SK-N-SH (cell line): ENCODE data around the gene ITGA5. TPM values are rescaled to one million over a fixed set of nuclear protein-coding genes. Genes with fewer than 3 reads are reported as not detected.
A peak's percentile ranks its signal among the peaks of the same experiment; 100 is the strongest.

Experiments
- CTCF ChIA-PET: fragments of 300-600, 350-600 bp; formaldehyde crosslinking; extraction: SDS; loops from one replicate; lab custom pipeline; 2021; lab: Yijun Ruan, JAX
- POLR2A ChIA-PET: fragments of 350-600 bp; sonication (Branson Sonifier 250); formaldehyde crosslinking; extraction: SDS; loops from one replicate; lab custom pipeline; 2020; ENCODE audit warnings: antibody characterized with exemption, inconsistent platforms; lab: Yijun Ruan, JAX
- DNase-seq: peaks from one replicate; pipeline ENCODE4 v3.0.0; 2012
- H2AFZ ChIP-seq: fragments of 200-600 bp; sonication (generic); 2 replicates; pipeline ENCODE4 v1.8.1; 2016; ENCODE audit warnings: antibody characterized with exemption, mild to moderate bottlenecking, low read depth
- H3F3A ChIP-seq: fragments of 200-600 bp; sonication (generic); replicated peaks from 2 replicates; pipeline ENCODE3; 2016; ENCODE audit warnings: antibody characterized with exemption, mild to moderate bottlenecking; ENCODE audit not compliant: insufficient read depth
- H3K27ac ChIP-seq, 2 experiments: fragments of 200-500 bp in 1 of 2; fragments of 200-600 bp in 1 of 2; sonication (Bioruptor generic) in 1 of 2; sonication (generic), shearing (Covaris generic) in 1 of 2; 2 replicates each; pipeline versions ENCODE4 v1.5.1 to v1.6.1; 2014 to 2016; ENCODE audit warnings: low read depth in 2 of 2, inconsistent platforms in 1 of 2, low read length in 1 of 2, mild to moderate bottlenecking in 1 of 2, mixed read lengths in 1 of 2
- H3K27me3 ChIP-seq: fragments of 200-600 bp; sonication (generic), shearing (Covaris generic); 2 replicates; pipeline ENCODE4 v1.6.1; 2016; ENCODE audit warnings: mixed run types; ENCODE audit not compliant: insufficient read depth
- H3K36me3 ChIP-seq, 2 experiments: fragments of 200-500 bp in 1 of 2; fragments of 200-600 bp in 1 of 2; sonication (Bioruptor generic) in 1 of 2; sonication (generic) in 1 of 2; replicated peaks in 1 of 2; 2 replicates each; pipeline versions ENCODE3 to v1.5.1; 2014 to 2016; ENCODE audit warnings: low read length in 1 of 2, mild to moderate bottlenecking in 1 of 2; ENCODE audit not compliant: insufficient read depth in 2 of 2, control insufficient read depth in 1 of 2
- H3K4me1 ChIP-seq, 2 experiments: fragments of 200-500 bp in 1 of 2; fragments of 200-600 bp in 1 of 2; sonication (Bioruptor generic) in 1 of 2; sonication (generic), shearing (Covaris generic) in 1 of 2; 2 replicates each; pipeline versions ENCODE4 v1.5.1 to v1.6.1; 2014 to 2016; ENCODE audit warnings: low read depth in 1 of 2, low read length in 1 of 2, mixed run types in 1 of 2; ENCODE audit not compliant: insufficient read depth in 2 of 2, control insufficient read depth in 1 of 2
- H3K4me2 ChIP-seq: fragments of 200-600 bp; sonication (generic), shearing (Covaris generic); 2 replicates; pipeline ENCODE4 v1.6.1; 2017; ENCODE audit warnings: mixed run types
- H3K4me3 ChIP-seq, 2 experiments: fragments of 200-500 bp in 1 of 2; fragments of 200-600 bp in 1 of 2; sonication (Bioruptor generic) in 1 of 2; sonication (generic), shearing (Covaris generic) in 1 of 2; 2 replicates each; pipeline versions ENCODE4 v1.5.1 to v1.8.1; 2014 to 2016; ENCODE audit warnings: low read depth in 2 of 2, inconsistent platforms in 1 of 2, low read length in 1 of 2, mild to moderate bottlenecking in 1 of 2, mixed read lengths in 1 of 2, moderate library complexity in 1 of 2
- H3K79me2 ChIP-seq: fragments of 200-600 bp; sonication (generic); 2 replicates; pipeline ENCODE4 v1.8.1; 2017; ENCODE audit warnings: mild to moderate bottlenecking; ENCODE audit not compliant: insufficient read depth
- H3K9ac ChIP-seq: fragments of 200-600 bp; sonication (generic); 2 replicates; pipeline ENCODE4 v1.6.1; 2017; ENCODE audit warnings: mixed run types
- H3K9me2 ChIP-seq: fragments of 200-600 bp; sonication (generic); 2 replicates; pipeline ENCODE4 v1.6.1; 2017; ENCODE audit warnings: mixed run types
- H3K9me3 ChIP-seq: fragments of 200-600 bp; sonication (generic); 2 replicates; pipeline ENCODE4 v1.6.1; 2017; ENCODE audit warnings: mixed run types, mild to moderate bottlenecking, moderate library complexity
- H4K20me1 ChIP-seq: fragments of 200-600 bp; sonication (generic); 2 replicates; pipeline ENCODE4 v1.6.1; 2017; ENCODE audit warnings: mild to moderate bottlenecking, mixed run types; ENCODE audit not compliant: insufficient read depth
- EZH2phosphoT487 ChIP-seq: fragments of 200-600 bp; sonication (generic); IDR thresholded peaks from 2 replicates; pipeline ENCODE4 v1.6.1; 2017; ENCODE audit warnings: low read depth, mixed run types, mild to moderate bottlenecking, antibody characterized with exemption, moderate library complexity, borderline replicate concordance
- FOXJ3 ChIP-seq: sonication (generic); formaldehyde crosslinking; IDR thresholded peaks from 2 replicates; pipeline ENCODE4 v1.5.1; 2020; ENCODE audit warnings: mild to moderate bottlenecking, missing genetic modification reagents
- MEF2A ChIP-seq: IDR thresholded peaks from 2 replicates; pipeline ENCODE4 v1.4.0; 2012; ENCODE audit warnings: low read depth, borderline replicate concordance
- MXI1 ChIP-seq: IDR thresholded peaks from 2 replicates; pipeline ENCODE4 v1.6.1; 2012; ENCODE audit warnings: mild to moderate bottlenecking, low read depth, low read length, improper control_type of control experiment
- NFIC ChIP-seq: IDR thresholded peaks from 2 replicates; pipeline ENCODE4 v1.4.0; 2012; ENCODE audit warnings: borderline replicate concordance
- POLR2AphosphoS5 ChIP-seq: IDR thresholded peaks from 2 replicates; pipeline ENCODE4 v1.6.1; 2012; ENCODE audit warnings: low read depth, low read length
- RAD21 ChIP-seq: IDR thresholded peaks from 2 replicates; pipeline ENCODE4 v1.6.1; 2012; ENCODE audit warnings: mild to moderate bottlenecking, low read length
- RCOR1 ChIP-seq: fragments of 150-350 bp; IDR thresholded peaks from 2 replicates; pipeline ENCODE4 v1.6.1; 2017; ENCODE audit warnings: antibody characterized with exemption, low read length
- RFX5 ChIP-seq: IDR thresholded peaks from 2 replicates; pipeline ENCODE4 v1.6.1; 2012; ENCODE audit warnings: mild to moderate bottlenecking, improper control_type of control experiment, low read length
- RXRA ChIP-seq: IDR thresholded peaks from 2 replicates; pipeline ENCODE4 v1.4.0; 2012; ENCODE audit warnings: low read depth, mild to moderate bottlenecking, borderline replicate concordance
- SIN3A ChIP-seq: IDR thresholded peaks from 2 replicates; pipeline ENCODE4 v1.6.1; 2012; ENCODE audit warnings: low read depth, mild to moderate bottlenecking, low read length, moderate library complexity, borderline replicate concordance
- SMC3 ChIP-seq: IDR thresholded peaks from 2 replicates; pipeline ENCODE4 v1.6.1; 2012; ENCODE audit warnings: low read depth, low read length, improper control_type of control experiment
- TAF1 ChIP-seq: IDR thresholded peaks from 2 replicates; pipeline ENCODE4 v1.6.1; 2012; ENCODE audit warnings: low read depth, mild to moderate bottlenecking, low read length, moderate library complexity, borderline replicate concordance
- TCF12 ChIP-seq: IDR thresholded peaks from 2 replicates; pipeline ENCODE4 v1.4.0; 2012
- WGBS: methylation state at CpG from one replicate; pipeline ENCODE4 v1.1.6; 2017; ENCODE audit warnings: low lambda C conversion rate; 5-methylcytosine and 5-hydroxymethylcytosine counted together
- polyA plus RNA-seq, 3 experiments: library from polyadenylated mRNA; depleted of rRNA; stranded (reverse); fragments of >200 nt; gene quantifications; 2 replicates each; pipeline ENCODE4 v1.2.3, GENCODE V29; 2012
- TF ChIP-seq, protein P1 (sequence below): IDR thresholded peaks from 2 replicates; pipeline ENCODE4 v1.4.0; 2012; ENCODE audit warnings: low read depth
- TF ChIP-seq, protein P2 (sequence below): fragments of 200-600 bp; sonication (generic); IDR thresholded peaks from 2 replicates; pipeline ENCODE4 v1.6.1; 2017; ENCODE audit warnings: antibody characterized with exemption, mild to moderate bottlenecking, moderate library complexity
- TF ChIP-seq, protein P3 (sequence below): IDR thresholded peaks from 2 replicates; pipeline ENCODE4 v1.6.1; 2012; ENCODE audit warnings: mild to moderate bottlenecking, low read depth, low read length, moderate library complexity
- TF ChIP-seq, protein P4 (sequence below): IDR thresholded peaks from 2 replicates; pipeline ENCODE4; 2012
- TF ChIP-seq, protein P5 (sequence below): fragments of 150-350 bp; IDR thresholded peaks from 2 replicates; pipeline ENCODE4 v1.6.1; 2016; ENCODE audit warnings: mild to moderate bottlenecking, low read depth, low read length

ITGA5 gene
- polyA plus RNA-seq, 1 of the 3 experiments (the other 2 are of a cell fraction): 52.5 TPM

DNA sequence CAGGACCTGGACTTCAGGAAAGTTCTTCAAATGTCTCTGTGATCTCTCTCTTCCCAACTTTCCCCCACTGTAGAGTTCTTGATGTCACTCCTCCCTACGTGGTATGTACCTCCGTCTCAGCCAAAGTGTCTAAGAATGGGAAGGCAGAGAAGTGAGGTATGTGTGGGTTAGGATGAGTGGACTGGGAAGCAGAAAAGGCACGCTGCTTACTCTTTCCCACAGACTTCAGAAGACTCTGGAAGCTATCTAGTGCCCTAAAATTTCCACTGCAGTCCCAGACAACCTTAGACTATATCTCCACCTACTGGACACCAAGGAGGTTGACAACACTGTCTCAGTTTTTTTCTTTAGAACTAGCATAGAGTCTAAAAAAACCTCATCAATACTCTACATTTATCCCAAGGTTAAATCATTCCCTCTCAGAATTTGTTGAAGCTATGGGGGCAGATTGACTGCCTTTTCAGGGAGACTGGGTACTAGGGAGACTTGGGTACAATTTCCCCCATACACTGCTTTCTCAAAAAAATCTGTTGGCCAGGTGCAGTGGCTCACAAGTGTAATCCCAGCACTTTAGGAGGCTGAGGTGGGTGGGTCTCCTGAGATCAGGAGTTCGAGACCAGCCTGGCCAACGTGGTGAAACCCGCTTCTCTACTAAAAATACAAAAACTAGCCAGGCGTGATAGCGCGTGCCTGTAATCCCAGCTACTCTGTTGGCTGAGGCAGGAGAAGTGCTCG, 20.6 kb upstream of the ITGA5 start:
- Histone ChIP-seq H3K27ac (no peak overlapping the region), H3K4me3 (no peak overlapping the region), H3K79me2 (no peaks in the 10 kb centered on the region)
- TF ChIP-seq EZH2phosphoT487 (no peak), POLR2AphosphoS5 (no peak), RXRA (no peak), RFX5 (no peak), NFIC (no peak), TCF12 (no peak), FOXJ3 (no peak), RCOR1 (no peak), RAD21 (peak; percentile 91), SIN3A (no peak), SMC3 (peak; percentile 86), TAF1 (no peak), MXI1 (no peak), MEF2A (no peak)
- TF ChIP-seq, protein P1, sequence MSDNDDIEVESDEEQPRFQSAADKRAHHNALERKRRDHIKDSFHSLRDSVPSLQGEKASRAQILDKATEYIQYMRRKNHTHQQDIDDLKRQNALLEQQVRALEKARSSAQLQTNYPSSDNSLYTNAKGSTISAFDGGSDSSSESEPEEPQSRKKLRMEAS: no peak
- TF ChIP-seq, protein P2, sequence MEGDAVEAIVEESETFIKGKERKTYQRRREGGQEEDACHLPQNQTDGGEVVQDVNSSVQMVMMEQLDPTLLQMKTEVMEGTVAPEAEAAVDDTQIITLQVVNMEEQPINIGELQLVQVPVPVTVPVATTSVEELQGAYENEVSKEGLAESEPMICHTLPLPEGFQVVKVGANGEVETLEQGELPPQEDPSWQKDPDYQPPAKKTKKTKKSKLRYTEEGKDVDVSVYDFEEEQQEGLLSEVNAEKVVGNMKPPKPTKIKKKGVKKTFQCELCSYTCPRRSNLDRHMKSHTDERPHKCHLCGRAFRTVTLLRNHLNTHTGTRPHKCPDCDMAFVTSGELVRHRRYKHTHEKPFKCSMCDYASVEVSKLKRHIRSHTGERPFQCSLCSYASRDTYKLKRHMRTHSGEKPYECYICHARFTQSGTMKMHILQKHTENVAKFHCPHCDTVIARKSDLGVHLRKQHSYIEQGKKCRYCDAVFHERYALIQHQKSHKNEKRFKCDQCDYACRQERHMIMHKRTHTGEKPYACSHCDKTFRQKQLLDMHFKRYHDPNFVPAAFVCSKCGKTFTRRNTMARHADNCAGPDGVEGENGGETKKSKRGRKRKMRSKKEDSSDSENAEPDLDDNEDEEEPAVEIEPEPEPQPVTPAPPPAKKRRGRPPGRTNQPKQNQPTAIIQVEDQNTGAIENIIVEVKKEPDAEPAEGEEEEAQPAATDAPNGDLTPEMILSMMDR: peak; percentile 87
- TF ChIP-seq, protein P3, sequence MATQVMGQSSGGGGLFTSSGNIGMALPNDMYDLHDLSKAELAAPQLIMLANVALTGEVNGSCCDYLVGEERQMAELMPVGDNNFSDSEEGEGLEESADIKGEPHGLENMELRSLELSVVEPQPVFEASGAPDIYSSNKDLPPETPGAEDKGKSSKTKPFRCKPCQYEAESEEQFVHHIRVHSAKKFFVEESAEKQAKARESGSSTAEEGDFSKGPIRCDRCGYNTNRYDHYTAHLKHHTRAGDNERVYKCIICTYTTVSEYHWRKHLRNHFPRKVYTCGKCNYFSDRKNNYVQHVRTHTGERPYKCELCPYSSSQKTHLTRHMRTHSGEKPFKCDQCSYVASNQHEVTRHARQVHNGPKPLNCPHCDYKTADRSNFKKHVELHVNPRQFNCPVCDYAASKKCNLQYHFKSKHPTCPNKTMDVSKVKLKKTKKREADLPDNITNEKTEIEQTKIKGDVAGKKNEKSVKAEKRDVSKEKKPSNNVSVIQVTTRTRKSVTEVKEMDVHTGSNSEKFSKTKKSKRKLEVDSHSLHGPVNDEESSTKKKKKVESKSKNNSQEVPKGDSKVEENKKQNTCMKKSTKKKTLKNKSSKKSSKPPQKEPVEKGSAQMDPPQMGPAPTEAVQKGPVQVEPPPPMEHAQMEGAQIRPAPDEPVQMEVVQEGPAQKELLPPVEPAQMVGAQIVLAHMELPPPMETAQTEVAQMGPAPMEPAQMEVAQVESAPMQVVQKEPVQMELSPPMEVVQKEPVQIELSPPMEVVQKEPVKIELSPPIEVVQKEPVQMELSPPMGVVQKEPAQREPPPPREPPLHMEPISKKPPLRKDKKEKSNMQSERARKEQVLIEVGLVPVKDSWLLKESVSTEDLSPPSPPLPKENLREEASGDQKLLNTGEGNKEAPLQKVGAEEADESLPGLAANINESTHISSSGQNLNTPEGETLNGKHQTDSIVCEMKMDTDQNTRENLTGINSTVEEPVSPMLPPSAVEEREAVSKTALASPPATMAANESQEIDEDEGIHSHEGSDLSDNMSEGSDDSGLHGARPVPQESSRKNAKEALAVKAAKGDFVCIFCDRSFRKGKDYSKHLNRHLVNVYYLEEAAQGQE: no peak
- TF ChIP-seq, protein P4, sequence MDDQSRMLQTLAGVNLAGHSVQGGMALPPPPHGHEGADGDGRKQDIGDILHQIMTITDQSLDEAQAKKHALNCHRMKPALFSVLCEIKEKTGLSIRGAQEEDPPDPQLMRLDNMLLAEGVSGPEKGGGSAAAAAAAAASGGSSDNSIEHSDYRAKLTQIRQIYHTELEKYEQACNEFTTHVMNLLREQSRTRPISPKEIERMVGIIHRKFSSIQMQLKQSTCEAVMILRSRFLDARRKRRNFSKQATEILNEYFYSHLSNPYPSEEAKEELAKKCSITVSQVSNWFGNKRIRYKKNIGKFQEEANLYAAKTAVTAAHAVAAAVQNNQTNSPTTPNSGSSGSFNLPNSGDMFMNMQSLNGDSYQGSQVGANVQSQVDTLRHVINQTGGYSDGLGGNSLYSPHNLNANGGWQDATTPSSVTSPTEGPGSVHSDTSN: no peak
- TF ChIP-seq, protein P5, sequence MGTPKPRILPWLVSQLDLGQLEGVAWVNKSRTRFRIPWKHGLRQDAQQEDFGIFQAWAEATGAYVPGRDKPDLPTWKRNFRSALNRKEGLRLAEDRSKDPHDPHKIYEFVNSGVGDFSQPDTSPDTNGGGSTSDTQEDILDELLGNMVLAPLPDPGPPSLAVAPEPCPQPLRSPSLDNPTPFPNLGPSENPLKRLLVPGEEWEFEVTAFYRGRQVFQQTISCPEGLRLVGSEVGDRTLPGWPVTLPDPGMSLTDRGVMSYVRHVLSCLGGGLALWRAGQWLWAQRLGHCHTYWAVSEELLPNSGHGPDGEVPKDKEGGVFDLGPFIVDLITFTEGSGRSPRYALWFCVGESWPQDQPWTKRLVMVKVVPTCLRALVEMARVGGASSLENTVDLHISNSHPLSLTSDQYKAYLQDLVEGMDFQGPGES: no peak
- TF ChIP-seq, all 33 proteins: peak for 3
- Histone ChIP-seq H3K9me2 (no peaks in the 10 kb centered on the region), H3K4me1 (no peaks in the 10 kb centered on the region), H3K36me3 (no peaks in the 10 kb centered on the region), H2AFZ (no peak overlapping the region), H3K9ac (no peak overlapping the region), H3K4me2 (no peak overlapping the region), H4K20me1 (no peaks in the 10 kb centered on the region), H3K27me3 (peaks cover 15% of the 10 kb centered on the region; the same call in 1 of the 2 replicates), H3F3A (no peaks in the 10 kb centered on the region), H3K9me3 (no peaks in the 10 kb centered on the region)
- ChIA-PET CTCF (interaction anchor here (0.6 to 23.4 kb wide), 32 partner anchors 8 to 531 kb away, joined by 3 to 490 read pairs (median 5); partner anchors contain the start of genes ITGA5 and ZNF385A), POLR2A (interaction anchor here (1.3 kb wide), 1 partner anchor 40 kb away, joined by 4 read pairs; no protein-coding TSS in a partner anchor)
- WGBS: 16% methylated on average over 10 of the region's 10 CpGs
- DNase-seq: peak; percentile 65
